ENCODE data around the gene KHDC1L.
"Not testable (repeated sequence)": the region's sequence is repeated elsewhere in the genome, so short reads cannot be mapped to it uniquely, and the experiment has no call there.

KHDC1L gene

DNA sequence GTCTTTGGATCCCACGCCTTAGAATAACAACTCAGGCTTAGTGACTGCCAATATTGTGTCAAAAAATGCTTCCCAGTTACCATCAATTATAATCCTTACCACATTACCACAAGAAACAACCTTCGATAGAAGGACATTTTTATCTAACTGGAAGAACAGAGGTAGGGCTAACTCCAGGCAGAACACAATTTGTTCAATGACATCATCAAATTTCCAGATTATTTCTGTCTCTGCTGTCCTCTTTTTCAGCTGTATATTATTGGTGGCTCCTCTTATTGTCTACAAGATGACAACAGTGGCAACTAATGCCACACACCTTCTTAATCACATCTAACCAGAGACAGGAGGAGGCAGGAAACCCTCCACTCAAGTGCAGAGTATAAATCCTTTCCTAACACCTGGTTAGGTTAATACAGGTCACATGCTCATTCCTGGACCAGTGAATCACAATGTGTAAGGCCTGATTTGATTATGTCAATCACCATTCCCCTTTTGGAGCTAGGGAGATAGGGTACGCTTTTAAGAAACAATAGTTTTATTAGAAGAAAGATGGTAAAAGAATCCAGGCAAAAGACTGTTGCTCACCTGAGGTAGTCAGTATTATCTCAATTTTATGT, 18.0 kb downstream of the KHDC1L start:
- no peak for DNase-seq (ENCODE audit: low read depth, low spot score)

DNA sequence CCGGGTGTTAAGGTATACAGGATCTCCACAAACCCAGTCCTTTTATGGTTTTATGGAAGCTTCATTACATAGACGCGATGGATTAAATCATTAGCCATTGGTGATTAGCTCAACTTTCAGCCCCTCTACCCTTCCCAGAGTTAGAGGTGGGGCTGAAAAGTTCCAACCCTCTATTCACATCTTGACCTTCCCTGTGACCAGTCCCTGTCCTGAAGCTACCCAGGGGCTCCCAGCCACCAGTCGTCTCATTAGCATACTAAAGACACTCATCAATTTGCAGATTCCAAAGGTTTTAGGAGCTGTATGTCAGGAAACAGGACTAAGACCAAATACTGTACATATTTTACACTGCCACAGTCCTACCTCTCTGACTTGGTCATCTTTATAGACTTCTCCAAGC, 21.0 kb downstream of the KHDC1L start:
- DNase-seq (ENCODE audit: low read depth, low spot score): no peak

- DNase-seq (ENCODE audit: low read depth, low spot score): no peak
Measured at GRCh38 chr6:73203098-73203497, 22.2 kb downstream of the KHDC1L start.

DNA sequence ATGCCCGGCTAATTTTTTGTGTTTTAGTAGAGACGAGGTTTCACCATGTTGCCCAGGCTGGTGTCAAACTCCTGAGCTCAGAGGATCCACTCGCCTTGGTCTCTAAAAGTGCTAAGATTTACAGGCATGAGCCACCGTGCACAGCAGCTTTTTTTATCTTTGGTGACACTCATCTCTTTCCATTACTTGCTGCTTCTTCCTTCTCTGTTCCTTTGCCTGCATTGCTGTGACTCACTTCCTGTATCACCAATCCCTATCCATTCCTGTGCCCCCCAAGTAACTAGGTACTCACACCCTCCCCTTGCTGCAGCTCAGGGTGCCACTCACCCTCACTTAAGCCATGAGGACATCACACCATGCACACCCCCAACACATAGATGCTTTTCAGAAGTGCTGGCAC, 24.6 kb downstream of the KHDC1L start:
- DNase-seq (ENCODE audit: low read depth, low spot score): no peak

GRCh38 chr6:73200247-73200646, 25.0 kb downstream of the KHDC1L start:
- DNase-seq (ENCODE audit: low read depth, low spot score): no peak

- DNase-seq (ENCODE audit: low read depth, low spot score): no peak
Measured at GRCh38 chr6:73194744-73195143, 30.6 kb downstream of the KHDC1L start.

DNA sequence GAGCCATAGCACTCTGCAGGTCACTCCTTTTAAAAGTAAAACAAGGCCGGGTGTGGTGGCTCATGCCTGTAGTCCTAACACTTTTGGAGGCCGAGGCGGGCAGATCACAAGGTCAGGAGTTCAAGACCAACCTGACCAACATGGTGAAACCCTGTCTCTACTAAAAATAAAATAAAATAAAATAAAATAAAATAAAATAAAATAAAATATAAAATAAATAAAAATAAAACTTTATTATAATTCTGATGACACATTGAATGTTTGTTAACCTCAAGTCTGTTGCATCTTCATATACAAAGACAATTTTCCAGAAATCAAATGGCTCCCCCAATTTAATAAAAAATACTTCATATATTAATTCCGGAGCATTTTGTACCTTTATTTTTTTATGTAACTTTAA, 32.0 kb downstream of the KHDC1L start:
- not testable (repeated sequence) for DNase-seq (ENCODE audit: low read depth, low spot score)

- DNase-seq (ENCODE audit: low read depth, low spot score): no peak
Measured at GRCh38 chr6:73182021-73182607, 43.2 kb downstream of the KHDC1L start.

DNA sequence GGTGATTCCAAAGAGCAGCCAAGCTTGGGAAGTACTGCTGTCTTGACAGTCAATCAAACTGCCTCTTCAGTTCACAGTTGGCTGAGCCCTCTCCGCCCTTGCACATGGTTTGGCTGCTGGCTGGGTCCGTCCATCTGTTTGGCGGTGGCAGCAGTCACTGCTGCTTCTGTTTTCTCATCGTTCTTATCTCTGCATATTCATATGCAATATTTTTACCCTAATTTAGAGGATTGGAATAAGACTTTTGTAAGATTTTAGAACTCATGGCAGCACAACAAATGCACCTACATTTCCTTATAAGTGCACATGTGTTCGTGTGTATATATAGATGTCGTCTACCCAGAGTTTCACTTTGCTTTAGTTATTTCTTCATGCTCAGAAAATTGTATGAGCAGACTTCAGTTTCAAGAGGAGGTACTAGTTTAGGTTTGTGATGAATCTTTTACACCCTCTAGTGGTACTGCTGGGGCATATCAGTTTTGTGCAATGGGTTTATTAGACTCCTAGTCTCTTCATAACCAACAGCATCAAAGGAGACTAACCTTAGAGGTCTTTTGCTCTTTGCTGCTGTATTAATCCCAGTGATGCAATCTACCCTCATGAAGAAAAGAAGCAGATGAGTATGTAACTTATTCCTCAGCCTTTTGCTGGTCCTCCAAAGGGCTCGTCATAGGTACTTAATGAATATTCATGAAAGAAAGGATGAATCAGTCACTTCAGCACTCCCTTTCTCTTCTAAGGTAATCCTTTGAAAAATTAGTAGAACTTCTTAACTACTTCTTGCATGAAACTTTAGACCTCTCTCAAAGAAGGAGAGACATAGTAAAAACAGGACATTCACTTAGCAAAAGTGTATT, 44.3 kb downstream of the KHDC1L start:
- DNase-seq (ENCODE audit: low read depth, low spot score): no peak

- DNase-seq (ENCODE audit: low read depth, low spot score): no peak
Measured at GRCh38 chr6:73180076-73180738, 45.1 kb downstream of the KHDC1L start.

- no peak for DNase-seq (ENCODE audit: low read depth, low spot score)
Measured at GRCh38 chr6:73177221-73177944, 47.9 kb downstream of the KHDC1L start.

DNA sequence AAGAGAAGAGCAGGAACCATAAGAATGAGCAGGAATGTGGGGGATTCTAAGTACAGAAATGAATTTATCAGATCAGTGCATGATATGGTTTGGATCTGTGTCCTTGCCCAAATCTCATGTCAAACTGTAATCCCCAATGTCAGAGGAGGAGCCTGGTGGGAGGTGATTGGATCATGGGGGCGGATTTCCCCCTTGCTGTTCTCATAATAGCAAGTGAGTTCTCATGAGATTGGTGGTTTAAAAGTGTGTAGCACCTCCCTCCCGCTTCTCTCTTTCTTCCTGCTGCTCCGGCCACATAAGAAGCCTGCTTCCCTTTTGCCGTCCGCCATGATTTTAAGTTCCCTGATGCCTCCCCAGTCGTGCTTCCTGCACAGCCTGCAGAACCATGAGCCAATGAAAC, 49.2 kb downstream of the KHDC1L start:
- DNase-seq (ENCODE audit: low read depth, low spot score): no peak

DNA sequence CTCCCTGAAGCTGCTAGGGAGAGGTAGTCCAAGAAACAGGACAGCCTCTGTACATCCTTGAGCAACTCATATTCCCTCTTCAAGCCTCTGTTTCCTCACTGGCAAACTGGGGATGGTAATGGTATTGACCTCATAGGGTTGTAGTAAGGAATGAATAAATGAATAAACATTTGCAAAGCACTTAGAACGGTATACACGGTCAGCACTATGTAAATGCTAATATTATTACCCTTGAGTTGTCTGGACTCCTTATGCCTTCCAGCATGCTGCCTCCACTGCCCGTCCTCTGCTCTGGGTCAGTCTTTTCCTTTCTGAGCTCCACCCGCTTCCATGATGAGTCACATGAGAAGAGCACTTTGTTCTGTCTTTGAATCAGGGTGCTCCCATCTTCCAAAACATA, 50.6 kb downstream of the KHDC1L start:
- DNase-seq (ENCODE audit: low read depth, low spot score): no peak

All from iPS DF 19.7 (cell line).